ENCODE data around the gene ELP4. TPM values are rescaled to one million over a fixed set of nuclear protein-coding genes. Genes with fewer than 3 reads are reported as not detected.

ELP4 gene
- total RNA-seq, 1 donor from 2014 or later = 25.6 TPM

DNA sequence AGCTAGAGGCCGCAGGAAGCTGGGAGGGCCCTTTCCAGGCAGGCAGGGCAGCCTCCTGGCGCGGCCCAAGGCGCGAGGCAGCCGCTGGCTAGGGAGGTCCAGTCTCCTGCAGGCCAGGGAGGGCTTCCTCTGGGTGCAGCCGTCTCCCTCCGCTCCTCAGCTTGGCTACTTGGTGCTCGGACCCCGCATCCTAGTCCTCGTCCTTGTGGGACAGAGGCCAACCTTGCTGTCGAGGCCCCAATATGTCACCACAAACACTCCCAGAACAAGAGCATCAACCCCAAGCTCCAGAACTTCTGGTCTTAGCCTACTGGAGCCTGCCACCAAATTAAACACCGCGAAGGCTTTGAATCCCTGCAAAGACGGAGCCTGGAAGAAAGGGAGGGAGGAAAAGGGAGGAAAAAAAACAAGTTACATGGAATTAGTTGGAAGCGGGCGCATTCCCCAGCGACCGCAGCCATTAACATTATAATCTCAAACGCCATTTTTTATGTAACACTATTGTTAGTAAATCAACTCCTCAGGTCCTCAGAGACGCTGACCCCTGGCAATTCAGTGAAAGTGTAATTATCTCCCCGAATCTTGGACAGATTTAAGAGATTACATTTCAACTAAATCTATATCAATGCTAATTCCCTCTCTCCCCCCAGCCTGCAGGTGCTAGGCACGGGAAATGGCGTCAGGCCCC is 314.2 kb downstream of the ELP4 start:
- Histone ChIP-seq H3K27ac (ENCODE audit: low read depth, low read length) (no peak overlapping the region), H3K4me3 (ENCODE audit: low read length in 3 of 3) (no peak overlapping the region), H3K9ac (ENCODE audit: low read depth in 1 of 3, low read length in 3 of 3) (no peak overlapping the region), H3K4me1 (ENCODE audit: control insufficient read depth in 3 of 3, insufficient read depth in 3 of 3, low read length in 3 of 3) (no peaks in the 10 kb centered on the region), H3K9me3 (ENCODE audit: control insufficient read depth in 3 of 3, low read length in 3 of 3) (peaks cover 0 to 3% (median 0%) of the 10 kb centered on the region in 3 donors), H3K27me3 (ENCODE audit: control insufficient read depth in 3 of 3, insufficient read depth in 3 of 3, low read length in 3 of 3) (peaks cover 90 to 94% (median 92%) of the 10 kb centered on the region in 3 donors), H3K36me3 (ENCODE audit: control insufficient read depth in 3 of 3, insufficient read depth in 3 of 3, low read length in 3 of 3) (no peaks in the 10 kb centered on the region)

DNA sequence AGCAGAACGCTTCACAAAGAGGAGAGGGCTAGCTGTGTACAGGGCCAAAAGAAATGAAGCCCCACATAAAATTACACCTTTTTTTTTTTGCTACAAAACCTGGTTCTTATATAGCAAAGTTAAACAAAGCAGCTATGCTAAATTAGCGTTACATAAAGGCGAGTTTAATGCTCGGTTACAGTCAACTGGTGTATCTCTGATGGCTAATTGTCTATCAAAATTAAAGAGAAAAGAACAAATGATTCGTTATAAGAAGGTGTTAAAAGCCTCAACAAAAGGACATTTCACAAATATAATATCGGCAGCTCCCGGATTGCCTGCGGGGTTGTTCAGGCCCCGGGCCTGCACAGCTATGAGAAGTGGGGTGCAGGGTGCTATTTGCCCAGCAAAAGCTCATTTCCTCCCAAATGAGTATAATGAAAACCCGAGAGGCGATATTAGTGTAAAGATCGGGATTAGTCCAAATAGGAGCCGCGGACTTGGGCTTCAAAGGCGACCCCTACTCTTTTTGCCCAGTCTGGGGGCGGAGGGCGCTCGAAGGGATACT is 314.8 kb downstream of the ELP4 start:
- H3K27me3 ChIP-seq (ENCODE audit: control insufficient read depth in 3 of 3, insufficient read depth in 3 of 3, low read length in 3 of 3) = peaks cover 85 to 95% (median 93%) of the 10 kb centered on the region in 3 donors
- H3K9me3 ChIP-seq (ENCODE audit: control insufficient read depth in 3 of 3, low read length in 3 of 3) = peaks cover 0 to 3% (median 0%) of the 10 kb centered on the region in 3 donors
- no peak overlapping the region for H3K9ac ChIP-seq (ENCODE audit: low read depth in 1 of 3, low read length in 3 of 3)
- no peak overlapping the region for H3K4me3 ChIP-seq (ENCODE audit: low read length in 3 of 3)
- no peaks in the 10 kb centered on the region for H3K4me1 ChIP-seq (ENCODE audit: control insufficient read depth in 3 of 3, insufficient read depth in 3 of 3, low read length in 3 of 3)
- H3K36me3 ChIP-seq (ENCODE audit: control insufficient read depth in 3 of 3, insufficient read depth in 3 of 3, low read length in 3 of 3) = no peaks in the 10 kb centered on the region
- no peak overlapping the region for H3K27ac ChIP-seq (ENCODE audit: low read depth, low read length)

DNA sequence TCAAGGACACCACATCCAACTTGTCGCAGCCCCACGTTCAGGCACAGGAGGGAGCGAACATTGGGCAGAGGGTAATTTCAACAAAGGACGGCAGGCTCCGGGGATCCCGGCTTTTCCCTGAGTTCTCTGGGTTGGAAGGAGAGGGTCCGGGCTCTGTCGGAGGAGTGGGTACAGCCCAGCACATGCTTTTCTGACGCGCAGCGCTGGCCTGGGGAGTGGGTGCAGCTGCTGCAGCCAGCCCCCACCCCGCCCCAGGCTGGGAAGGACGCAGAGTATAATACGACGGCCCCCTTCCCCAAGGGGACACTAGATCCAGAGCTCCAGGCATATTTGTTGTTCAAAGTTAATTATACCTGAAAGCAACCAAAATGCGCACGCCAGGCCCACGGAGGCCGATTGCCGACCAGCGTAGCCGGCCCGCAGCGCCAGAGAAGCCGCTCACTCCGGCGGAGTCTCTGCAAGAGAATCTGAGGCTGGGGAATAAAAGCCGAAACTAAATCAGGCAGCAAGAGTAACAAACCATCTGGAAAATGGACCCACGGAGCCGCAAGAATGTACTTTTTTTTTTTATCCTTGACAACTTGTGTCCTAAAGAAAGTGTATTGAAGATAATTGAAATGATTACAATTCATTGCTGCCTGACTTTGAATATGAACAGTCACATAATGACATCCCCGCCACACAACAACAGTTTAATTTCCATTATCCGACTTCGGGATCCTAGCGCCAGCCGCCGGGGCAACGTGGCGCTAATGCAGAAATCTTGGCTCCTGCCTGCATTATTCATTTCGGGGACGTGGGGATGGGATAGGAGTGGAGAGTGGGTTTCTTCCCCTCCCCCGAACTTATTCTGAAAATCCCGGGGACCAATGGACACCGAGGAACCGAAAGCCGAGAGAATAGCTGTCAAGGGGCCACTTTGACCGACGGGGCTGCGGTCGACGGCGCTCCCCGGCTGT is 315.6 kb downstream of the ELP4 start:
- H3K4me1 ChIP-seq (ENCODE audit: control insufficient read depth in 3 of 3, insufficient read depth in 3 of 3, low read length in 3 of 3) = no peaks in the 10 kb centered on the region
- peaks cover 82 to 94% (median 93%) of the 10 kb centered on the region in 3 donors for H3K27me3 ChIP-seq (ENCODE audit: control insufficient read depth in 3 of 3, insufficient read depth in 3 of 3, low read length in 3 of 3)
- peaks cover 0 to 3% (median 0%) of the 10 kb centered on the region in 3 donors for H3K9me3 ChIP-seq (ENCODE audit: control insufficient read depth in 3 of 3, low read length in 3 of 3)
- H3K9ac ChIP-seq (ENCODE audit: low read depth in 1 of 3, low read length in 3 of 3) = no peak overlapping the region
- H3K27ac ChIP-seq (ENCODE audit: low read depth, low read length) = no peak overlapping the region
- H3K4me3 ChIP-seq (ENCODE audit: low read length in 3 of 3) = no peak overlapping the region
- H3K36me3 ChIP-seq (ENCODE audit: control insufficient read depth in 3 of 3, insufficient read depth in 3 of 3, low read length in 3 of 3) = no peaks in the 10 kb centered on the region

DNA sequence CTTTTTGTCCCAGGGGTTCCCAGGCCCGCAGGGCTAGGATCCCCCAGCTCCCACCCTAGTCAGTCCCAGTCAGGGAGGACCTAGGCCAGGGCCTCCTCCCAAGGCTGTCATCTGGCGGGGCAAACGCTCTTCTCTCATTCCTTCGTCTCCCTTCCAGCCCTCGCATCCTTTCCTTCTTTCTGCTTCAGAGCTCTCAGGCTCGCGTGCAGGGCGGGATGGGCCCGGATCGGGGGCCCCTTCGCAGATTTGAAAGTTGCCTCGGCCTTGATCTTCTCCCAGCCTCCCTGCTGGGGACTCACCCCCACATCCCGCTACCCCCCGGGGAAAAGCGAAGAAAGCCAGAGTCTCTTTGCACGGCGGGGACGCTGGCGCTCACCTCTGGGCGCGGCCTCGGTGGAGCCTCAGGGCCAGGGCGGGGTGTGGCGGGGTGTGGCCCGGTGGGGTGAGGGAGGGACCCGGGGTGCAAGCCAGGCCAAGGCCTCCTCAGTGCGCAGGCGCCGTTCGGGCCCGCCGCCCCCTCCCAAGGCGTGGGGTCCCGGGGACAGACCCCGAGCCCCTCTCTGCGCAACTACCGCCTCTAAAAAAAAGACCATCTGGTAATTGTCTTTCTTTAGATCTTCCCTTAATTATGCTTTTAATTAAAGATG is 316.4 kb downstream of the ELP4 start:
- Histone ChIP-seq H3K4me3 (ENCODE audit: low read length in 3 of 3) (no peak overlapping the region), H3K27ac (ENCODE audit: low read depth, low read length) (no peak overlapping the region), H3K9ac (ENCODE audit: low read depth in 1 of 3, low read length in 3 of 3) (no peak overlapping the region), H3K27me3 (ENCODE audit: control insufficient read depth in 3 of 3, insufficient read depth in 3 of 3, low read length in 3 of 3) (peaks cover 78 to 92% (median 91%) of the 10 kb centered on the region in 3 donors), H3K9me3 (ENCODE audit: control insufficient read depth in 3 of 3, low read length in 3 of 3) (peaks cover 0 to 3% (median 0%) of the 10 kb centered on the region in 3 donors), H3K4me1 (ENCODE audit: control insufficient read depth in 3 of 3, insufficient read depth in 3 of 3, low read length in 3 of 3) (no peaks in the 10 kb centered on the region), H3K36me3 (ENCODE audit: control insufficient read depth in 3 of 3, insufficient read depth in 3 of 3, low read length in 3 of 3) (no peaks in the 10 kb centered on the region)

DNA sequence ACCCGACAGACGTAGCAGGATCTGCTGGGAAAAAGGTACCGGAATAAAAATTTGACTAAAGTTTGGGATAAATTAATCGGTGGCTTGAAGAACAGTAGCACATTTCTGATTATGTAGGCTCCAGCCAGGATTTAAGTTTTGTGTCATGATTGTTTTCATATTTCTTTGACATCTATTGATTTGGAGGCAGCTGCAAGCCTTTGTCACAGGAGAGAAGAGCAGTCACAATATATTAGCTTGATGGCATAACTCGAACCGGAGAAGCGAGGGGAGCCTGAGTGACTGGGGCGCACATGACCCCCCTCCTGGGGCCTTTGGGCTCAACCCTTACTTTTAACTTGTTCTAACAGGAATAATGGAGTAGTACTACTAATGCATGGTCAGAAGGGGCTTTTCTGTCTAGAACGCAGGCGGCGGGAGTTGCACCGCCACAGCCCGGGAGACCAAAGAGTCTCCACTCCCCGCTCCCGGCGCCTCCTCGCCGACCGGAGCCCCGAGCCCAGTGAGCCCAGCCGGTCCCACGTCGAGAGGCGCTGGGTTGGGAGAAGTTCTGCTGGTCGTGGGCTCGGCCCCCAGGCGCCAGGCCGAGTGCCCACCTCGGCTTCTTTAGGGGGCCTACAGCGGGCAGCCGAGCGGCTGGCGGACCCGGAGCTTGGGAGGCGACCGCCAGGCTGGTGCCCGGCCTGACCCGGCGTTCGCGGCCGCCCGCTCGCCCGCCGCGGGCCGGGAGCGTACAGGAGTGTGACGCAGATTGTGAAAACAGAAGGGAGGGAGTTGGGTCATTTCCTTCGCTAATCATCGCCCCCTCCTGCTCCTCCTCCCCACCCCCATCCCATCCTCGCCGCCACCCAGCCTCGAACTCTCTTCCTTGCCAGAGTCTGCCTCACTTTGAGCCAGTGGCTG is 317.2 kb downstream of the ELP4 start:
- Histone ChIP-seq H3K27ac (ENCODE audit: low read depth, low read length) (no peak overlapping the region), H3K36me3 (ENCODE audit: control insufficient read depth in 3 of 3, insufficient read depth in 3 of 3, low read length in 3 of 3) (no peaks in the 10 kb centered on the region), H3K9ac (ENCODE audit: low read depth in 1 of 3, low read length in 3 of 3) (no peak overlapping the region), H3K4me1 (ENCODE audit: control insufficient read depth in 3 of 3, insufficient read depth in 3 of 3, low read length in 3 of 3) (no peaks in the 10 kb centered on the region), H3K4me3 (ENCODE audit: low read length in 3 of 3) (no peak overlapping the region), H3K27me3 (ENCODE audit: control insufficient read depth in 3 of 3, insufficient read depth in 3 of 3, low read length in 3 of 3) (peaks cover 74 to 90% (median 88%) of the 10 kb centered on the region in 3 donors), H3K9me3 (ENCODE audit: control insufficient read depth in 3 of 3, low read length in 3 of 3) (peaks cover 0 to 3% (median 0%) of the 10 kb centered on the region in 3 donors)

DNA sequence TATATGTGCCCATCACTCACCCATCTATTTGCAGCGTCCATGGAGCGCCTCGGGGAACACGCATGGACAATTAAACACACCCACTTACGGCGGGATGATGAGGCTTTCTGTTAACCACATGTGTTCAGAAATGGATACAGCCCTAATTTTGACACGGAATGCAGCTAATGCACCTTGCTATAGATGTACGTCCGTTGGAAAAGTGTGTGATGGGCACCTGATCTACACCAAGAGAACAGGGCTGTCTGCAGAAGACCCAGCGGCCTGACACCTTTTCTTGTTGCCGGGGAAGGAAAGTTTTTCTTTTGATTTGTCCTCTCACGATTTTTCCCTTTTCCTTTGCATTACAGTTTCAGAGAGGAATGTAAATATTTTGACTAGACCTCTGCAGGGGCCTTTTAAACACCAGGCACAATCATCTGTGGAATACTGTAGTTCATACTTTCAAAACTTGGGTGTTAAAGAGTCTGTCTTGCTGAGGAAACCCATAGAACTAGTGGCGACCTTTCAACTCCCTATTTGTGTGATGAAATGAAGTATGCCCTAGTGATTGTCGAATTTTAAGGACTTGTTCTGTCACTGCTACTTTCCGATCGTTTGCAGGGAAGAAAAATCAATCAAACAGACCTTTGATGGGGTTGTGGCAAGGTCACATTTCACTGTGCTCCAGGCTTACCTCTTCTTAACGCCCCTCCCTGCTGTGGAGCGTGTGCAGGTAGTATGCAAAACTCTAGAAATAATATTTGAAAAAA is 318.1 kb downstream of the ELP4 start:
- Histone ChIP-seq H3K4me3 (ENCODE audit: low read length in 3 of 3) (no peak overlapping the region), H3K27me3 (ENCODE audit: control insufficient read depth in 3 of 3, insufficient read depth in 3 of 3, low read length in 3 of 3) (peaks cover 68 to 90% (median 86%) of the 10 kb centered on the region in 3 donors), H3K9me3 (ENCODE audit: control insufficient read depth in 3 of 3, low read length in 3 of 3) (peaks cover 0 to 3% (median 0%) of the 10 kb centered on the region in 3 donors), H3K36me3 (ENCODE audit: control insufficient read depth in 3 of 3, insufficient read depth in 3 of 3, low read length in 3 of 3) (no peaks in the 10 kb centered on the region), H3K4me1 (ENCODE audit: control insufficient read depth in 3 of 3, insufficient read depth in 3 of 3, low read length in 3 of 3) (no peaks in the 10 kb centered on the region), H3K27ac (ENCODE audit: low read depth, low read length) (no peak overlapping the region), H3K9ac (ENCODE audit: low read depth in 1 of 3, low read length in 3 of 3) (no peak overlapping the region)

DNA sequence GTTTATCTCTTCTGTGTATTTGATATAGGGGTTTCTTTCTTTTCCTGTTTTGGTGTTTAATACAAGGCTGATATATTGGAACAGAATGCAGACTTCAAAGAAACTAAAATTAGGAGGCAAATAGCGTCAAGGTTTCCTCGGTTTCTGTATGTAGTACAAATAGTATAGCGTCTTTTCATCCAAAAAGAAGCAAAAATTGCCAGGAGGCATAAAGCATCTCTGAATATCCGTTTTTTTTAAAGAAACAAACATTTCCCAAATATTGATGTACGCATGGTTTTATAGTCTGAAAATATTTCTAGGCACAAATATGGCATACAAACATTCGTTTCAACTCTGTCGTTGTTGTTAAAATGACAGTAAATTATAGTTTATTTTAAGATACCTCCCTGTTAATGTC is 318.6 kb downstream of the ELP4 start:
- no peak overlapping the region for H3K9ac ChIP-seq (ENCODE audit: low read depth in 1 of 3, low read length in 3 of 3)
- H3K9me3 ChIP-seq (ENCODE audit: control insufficient read depth in 3 of 3, low read length in 3 of 3) = peaks cover 0 to 3% (median 0%) of the 10 kb centered on the region in 3 donors
- H3K27me3 ChIP-seq (ENCODE audit: control insufficient read depth in 3 of 3, insufficient read depth in 3 of 3, low read length in 3 of 3) = peaks cover 62 to 88% (median 81%) of the 10 kb centered on the region in 3 donors
- H3K27ac ChIP-seq (ENCODE audit: low read depth, low read length) = no peak overlapping the region
- H3K36me3 ChIP-seq (ENCODE audit: control insufficient read depth in 3 of 3, insufficient read depth in 3 of 3, low read length in 3 of 3) = no peaks in the 10 kb centered on the region
- H3K4me3 ChIP-seq (ENCODE audit: low read length in 3 of 3) = no peak overlapping the region
- no peaks in the 10 kb centered on the region for H3K4me1 ChIP-seq (ENCODE audit: control insufficient read depth in 3 of 3, insufficient read depth in 3 of 3, low read length in 3 of 3)

DNA sequence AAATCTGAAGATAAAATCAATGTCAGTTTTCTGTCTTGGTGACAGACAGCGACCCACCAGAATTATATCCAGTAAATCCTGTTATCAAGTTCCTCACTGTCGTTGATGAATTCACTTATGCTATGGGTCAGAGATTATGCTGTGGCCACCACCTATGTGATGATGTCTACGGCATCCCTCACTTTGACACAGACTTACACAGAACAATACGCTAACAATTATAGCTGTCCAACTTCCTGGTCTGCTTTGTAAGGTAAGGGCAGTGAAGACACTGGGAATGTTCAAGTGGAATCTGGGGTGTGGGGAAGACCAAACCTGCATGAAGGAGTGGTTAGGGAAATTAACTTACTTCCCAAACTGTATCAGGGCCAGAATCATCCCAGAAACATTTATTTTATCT is 320.8 kb downstream of the ELP4 start:
- H3K4me1 ChIP-seq (ENCODE audit: control insufficient read depth in 3 of 3, insufficient read depth in 3 of 3, low read length in 3 of 3) = no peaks in the 10 kb centered on the region
- peaks cover 43 to 80% (median 72%) of the 10 kb centered on the region in 3 donors for H3K27me3 ChIP-seq (ENCODE audit: control insufficient read depth in 3 of 3, insufficient read depth in 3 of 3, low read length in 3 of 3)
- no peak overlapping the region for H3K9ac ChIP-seq (ENCODE audit: low read depth in 1 of 3, low read length in 3 of 3)
- no peaks in the 10 kb centered on the region for H3K36me3 ChIP-seq (ENCODE audit: control insufficient read depth in 3 of 3, insufficient read depth in 3 of 3, low read length in 3 of 3)
- H3K9me3 ChIP-seq (ENCODE audit: control insufficient read depth in 3 of 3, low read length in 3 of 3) = peaks cover 0 to 5% (median 0%) of the 10 kb centered on the region in 3 donors
- H3K27ac ChIP-seq (ENCODE audit: low read depth, low read length) = no peak overlapping the region
- H3K4me3 ChIP-seq (ENCODE audit: low read length in 3 of 3) = no peak overlapping the region
